ENCODE results near the gene EHBP1.

The EHBP1 gene

DNA sequence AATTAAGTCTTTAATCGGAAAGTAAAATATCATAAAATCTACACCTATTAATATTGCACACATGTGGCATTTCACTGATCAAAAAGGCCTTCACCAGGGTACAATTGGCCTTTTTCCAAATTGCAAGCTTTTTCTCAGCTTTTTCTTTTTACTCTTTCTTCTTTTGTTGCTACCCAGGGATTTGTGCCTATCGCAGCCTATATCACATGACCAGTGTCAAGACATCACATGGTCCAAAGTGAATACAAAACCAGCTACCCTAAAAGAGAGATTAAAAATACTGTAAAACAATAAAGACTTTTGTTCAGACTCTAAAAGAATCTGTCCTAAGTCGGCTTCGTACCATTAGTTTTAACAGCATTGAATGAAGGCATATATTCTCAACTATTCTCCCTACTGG, 330.1 kb downstream of the EHBP1 start:
- no peaks in the 10 kb centered on the region for H3K4me1 ChIP-seq (ENCODE audit: insufficient read depth, low read length, severe bottlenecking)
- H3K27me3 ChIP-seq (ENCODE audit: insufficient read depth, low read length), result no peaks in the 10 kb centered on the region
- no peaks in the 10 kb centered on the region for H3F3A ChIP-seq (ENCODE audit: insufficient read depth, low read length)
- no peaks in the 10 kb centered on the region for H3K9me2 ChIP-seq (ENCODE audit: low read depth, low read length)
- H3K9ac ChIP-seq (ENCODE audit: low read length), result no peak overlapping the region
- no peak overlapping the region for H3K27ac ChIP-seq (ENCODE audit: low read depth, low read length, poor library complexity, severe bottlenecking)
- H3K9me3 ChIP-seq (ENCODE audit: low read length), result no peaks in the 10 kb centered on the region
- no peak overlapping the region for H3K4me2 ChIP-seq (ENCODE audit: low read length)
- H2AFZ ChIP-seq (ENCODE audit: low read length), result no peak overlapping the region
- no peak overlapping the region for H3K4me3 ChIP-seq (ENCODE audit: low read depth, low read length, poor library complexity, severe bottlenecking)
- no peak for TF ChIP-seq EZH2 (IDR thresholded peaks at IDR 0.05; ENCODE audit: borderline replicate concordance, low read length)
- TF ChIP-seq, protein P1, sequence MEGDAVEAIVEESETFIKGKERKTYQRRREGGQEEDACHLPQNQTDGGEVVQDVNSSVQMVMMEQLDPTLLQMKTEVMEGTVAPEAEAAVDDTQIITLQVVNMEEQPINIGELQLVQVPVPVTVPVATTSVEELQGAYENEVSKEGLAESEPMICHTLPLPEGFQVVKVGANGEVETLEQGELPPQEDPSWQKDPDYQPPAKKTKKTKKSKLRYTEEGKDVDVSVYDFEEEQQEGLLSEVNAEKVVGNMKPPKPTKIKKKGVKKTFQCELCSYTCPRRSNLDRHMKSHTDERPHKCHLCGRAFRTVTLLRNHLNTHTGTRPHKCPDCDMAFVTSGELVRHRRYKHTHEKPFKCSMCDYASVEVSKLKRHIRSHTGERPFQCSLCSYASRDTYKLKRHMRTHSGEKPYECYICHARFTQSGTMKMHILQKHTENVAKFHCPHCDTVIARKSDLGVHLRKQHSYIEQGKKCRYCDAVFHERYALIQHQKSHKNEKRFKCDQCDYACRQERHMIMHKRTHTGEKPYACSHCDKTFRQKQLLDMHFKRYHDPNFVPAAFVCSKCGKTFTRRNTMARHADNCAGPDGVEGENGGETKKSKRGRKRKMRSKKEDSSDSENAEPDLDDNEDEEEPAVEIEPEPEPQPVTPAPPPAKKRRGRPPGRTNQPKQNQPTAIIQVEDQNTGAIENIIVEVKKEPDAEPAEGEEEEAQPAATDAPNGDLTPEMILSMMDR (IDR thresholded peaks at IDR 0.05; ENCODE audit: low read length), result no peak
- H3K36me3 ChIP-seq (ENCODE audit: insufficient read depth, low read length), result no peaks in the 10 kb centered on the region
- H3K79me2 ChIP-seq (ENCODE audit: insufficient read depth, low read length), result no peaks in the 10 kb centered on the region
- no peaks in the 10 kb centered on the region for H4K20me1 ChIP-seq (ENCODE audit: insufficient read depth, low read length)

DNA sequence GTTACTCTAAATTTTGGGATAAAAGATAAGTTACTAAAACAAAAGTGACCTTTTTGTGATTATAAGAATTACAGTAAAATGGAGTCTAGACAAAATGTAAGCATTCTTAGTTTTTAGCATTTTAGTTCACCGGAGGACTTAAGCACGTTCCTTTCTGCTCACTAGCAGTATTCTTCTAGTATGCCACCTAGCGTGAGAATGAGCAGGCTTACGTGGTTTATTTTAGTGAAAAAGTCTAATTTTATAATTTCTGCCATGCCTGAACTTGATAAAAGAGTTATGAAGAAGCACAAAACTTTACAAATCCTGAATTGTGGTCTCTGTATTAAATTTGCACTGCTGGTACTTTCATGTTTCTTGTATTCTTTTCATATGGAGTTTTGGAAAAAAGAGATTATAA, 332.5 kb downstream of the EHBP1 start:
- no peak overlapping the region for H3K27ac ChIP-seq (ENCODE audit: low read depth, low read length, poor library complexity, severe bottlenecking)
- H3K4me3 ChIP-seq (ENCODE audit: low read depth, low read length, poor library complexity, severe bottlenecking), result no peak overlapping the region
- H3K79me2 ChIP-seq (ENCODE audit: insufficient read depth, low read length), result no peaks in the 10 kb centered on the region
- no peaks in the 10 kb centered on the region for H3F3A ChIP-seq (ENCODE audit: insufficient read depth, low read length)
- H4K20me1 ChIP-seq (ENCODE audit: insufficient read depth, low read length), result no peaks in the 10 kb centered on the region
- H3K4me2 ChIP-seq (ENCODE audit: low read length), result no peak overlapping the region
- TF ChIP-seq EZH2 (IDR thresholded peaks at IDR 0.05; ENCODE audit: borderline replicate concordance, low read length), result no peak
- TF ChIP-seq, protein P1 (IDR thresholded peaks at IDR 0.05; ENCODE audit: low read length), result peak; percentile 46; the same call in 1 of the 2 replicates
- H3K4me1 ChIP-seq (ENCODE audit: insufficient read depth, low read length, severe bottlenecking), result no peaks in the 10 kb centered on the region
- H3K27me3 ChIP-seq (ENCODE audit: insufficient read depth, low read length), result no peaks in the 10 kb centered on the region
- H3K36me3 ChIP-seq (ENCODE audit: insufficient read depth, low read length), result no peaks in the 10 kb centered on the region
- H3K9me2 ChIP-seq (ENCODE audit: low read depth, low read length), result no peaks in the 10 kb centered on the region
- H3K9me3 ChIP-seq (ENCODE audit: low read length), result no peaks in the 10 kb centered on the region
- H2AFZ ChIP-seq (ENCODE audit: low read length), result no peak overlapping the region
- H3K9ac ChIP-seq (ENCODE audit: low read length), result no peak overlapping the region

DNA sequence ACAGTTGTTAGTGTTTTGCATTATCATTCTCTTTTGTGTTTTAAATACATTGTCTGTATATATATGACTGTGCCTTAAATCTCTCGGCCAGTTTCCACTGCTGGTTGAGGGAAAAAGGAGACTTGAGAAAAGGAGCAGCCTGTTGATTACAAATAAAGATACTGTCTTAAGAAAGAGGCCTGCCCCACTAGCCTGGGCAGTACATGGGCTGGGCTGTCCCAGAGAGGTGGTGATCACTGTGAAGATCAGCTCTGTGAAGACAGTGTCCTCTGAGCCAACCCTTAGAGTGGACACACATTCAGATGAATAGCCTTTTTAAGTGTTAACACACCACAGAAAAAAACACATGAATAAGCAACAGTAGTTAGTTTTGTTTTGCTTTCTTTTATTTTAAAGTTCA, 335.1 kb downstream of the EHBP1 start:
- Histone ChIP-seq H3K4me1 (ENCODE audit: insufficient read depth, low read length, severe bottlenecking) (peaks cover 10% of the 10 kb centered on the region), H3K36me3 (ENCODE audit: insufficient read depth, low read length) (no peaks in the 10 kb centered on the region), H3K9ac (ENCODE audit: low read length) (no peak overlapping the region), H3K9me2 (ENCODE audit: low read depth, low read length) (no peaks in the 10 kb centered on the region), H2AFZ (ENCODE audit: low read length) (no peak overlapping the region), H3K79me2 (ENCODE audit: insufficient read depth, low read length) (no peaks in the 10 kb centered on the region), H3K9me3 (ENCODE audit: low read length) (no peaks in the 10 kb centered on the region), H3K4me2 (ENCODE audit: low read length) (no peak overlapping the region), H3F3A (ENCODE audit: insufficient read depth, low read length) (no peaks in the 10 kb centered on the region), H4K20me1 (ENCODE audit: insufficient read depth, low read length) (no peaks in the 10 kb centered on the region), H3K4me3 (ENCODE audit: low read depth, low read length, poor library complexity, severe bottlenecking) (no peak overlapping the region), H3K27me3 (ENCODE audit: insufficient read depth, low read length) (no peaks in the 10 kb centered on the region), H3K27ac (ENCODE audit: low read depth, low read length, poor library complexity, severe bottlenecking) (no peak overlapping the region)
- TF ChIP-seq EZH2 (IDR thresholded peaks at IDR 0.05; ENCODE audit: borderline replicate concordance, low read length), result no peak
- TF ChIP-seq, protein P1 (IDR thresholded peaks at IDR 0.05; ENCODE audit: low read length), result no peak
